Activated B cell treated with CpG ODN at 0.5 μM for 24 hours (primary cell): Measurements from ENCODE around the gene NLGN4X. TPM values are rescaled to one million over a fixed set of nuclear protein-coding genes. Genes with fewer than 3 reads are reported as not detected.

Experiments used
- ATAC-seq: fragments of 200-7000 bp; cut with Tn5 transposase; one replicate; pipeline ENCODE4 v1.10.0; 2021; ENCODE audit warnings: low read depth, mild to moderate bottlenecking, moderate library complexity
- CTCF ChIA-PET: fragments of 350-600 bp; sonication (Branson Sonifier 250); formaldehyde crosslinking; loops from one replicate; lab custom pipeline; 2021; ENCODE audit warnings: antibody characterized with exemption; lab: Charles Lee
- POLR2A ChIA-PET: fragments of 350-600 bp; sonication (Branson Sonifier 250); formaldehyde crosslinking; loops from one replicate; lab custom pipeline; 2021; ENCODE audit warnings: antibody characterized with exemption; lab: Charles Lee
- DNase-seq: peaks from one replicate; pipeline ENCODE4 v3.0.0; 2022
- H3K27ac Mint-ChIP-seq: one replicate; pipeline ENCODE4 v1.8.0; 2020; ENCODE audit warnings: mixed read lengths
- H3K27me3 Mint-ChIP-seq: one replicate; pipeline ENCODE4 v1.8.0; 2021; ENCODE audit warnings: mixed read lengths
- H3K36me3 Mint-ChIP-seq: one replicate; pipeline ENCODE4 v1.8.0; 2021; ENCODE audit warnings: low read depth, mixed read lengths
- H3K4me1 Mint-ChIP-seq: one replicate; pipeline ENCODE4 v1.8.0; 2021; ENCODE audit warnings: mixed read lengths
- H3K4me3 Mint-ChIP-seq: one replicate; pipeline ENCODE4 v1.8.0; 2020; ENCODE audit warnings: mild to moderate bottlenecking, mixed read lengths
- H3K9me3 Mint-ChIP-seq: one replicate; pipeline ENCODE4 v1.8.0; 2020; ENCODE audit warnings: mixed read lengths
- intact Hi-C: fragments of 100-400 bp; cut with micrococcal nuclease; formaldehyde crosslinking; loops from one replicate; pipeline ENCODE4 v1.15.1; 2024
- total RNA-seq: library from RNA; stranded (reverse); gene quantifications from 2 replicates; pipeline ENCODE4 v1.2.3, GENCODE V29; 2022
- TF ChIP-seq, protein P1 (sequence below): fragments of 200-600 bp; IDR thresholded peaks from one replicate; pipeline ENCODE4 v1.8.0; 2022; ENCODE audit warnings: antibody characterized with exemption, mild to moderate bottlenecking

Gene NLGN4X
- total RNA-seq, 1 donor from 2014 or later, result 0.35 TPM

DNA sequence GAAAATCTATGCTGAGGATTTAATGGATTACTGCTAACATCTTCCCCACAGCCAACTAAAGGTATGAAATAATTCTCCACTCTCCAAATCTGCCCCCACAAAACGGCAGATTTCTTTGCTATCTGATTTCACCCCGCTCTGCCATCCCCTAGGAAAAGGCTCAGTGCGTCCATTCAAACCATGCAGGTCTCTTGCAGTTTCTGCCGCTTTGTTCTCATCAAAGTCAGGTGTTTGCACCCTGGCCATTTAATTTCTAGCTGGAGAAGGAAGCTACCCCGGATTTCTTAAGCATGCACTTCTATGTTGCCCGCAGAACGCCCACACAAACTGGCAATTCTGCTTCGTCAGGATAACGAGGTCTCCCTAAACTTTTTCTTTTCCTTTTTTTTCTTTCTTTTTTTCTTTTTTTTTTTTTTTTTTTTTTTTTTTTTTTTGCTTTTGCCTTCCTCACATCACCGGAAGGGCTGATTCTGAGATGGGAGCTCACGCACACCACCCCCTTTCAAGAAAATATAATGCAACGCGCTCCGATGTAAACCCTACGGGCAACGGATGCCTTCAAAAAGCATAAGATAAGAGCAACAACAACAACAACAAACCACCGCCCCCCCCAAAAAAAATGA is 3.3 kb downstream of the NLGN4X start:
- H3K27ac Mint-ChIP-seq, result no peak overlapping the region
- intact Hi-C loops, result loop anchor here (10.0 kb wide), 2 partner anchors 201 to 859 kb away; no protein-coding TSS in a partner anchor
- H3K4me1 Mint-ChIP-seq, result peaks cover 7% of the 10 kb centered on the region
- no peak for ATAC-seq
- H3K27me3 Mint-ChIP-seq, result peaks cover 13% of the 10 kb centered on the region
- ChIA-PET POLR2A (no interaction called here), CTCF (no interaction called here)
- H3K4me3 Mint-ChIP-seq, result peak overlapping the region; percentile 41
- no peak for DNase-seq
- TF ChIP-seq, protein P1, sequence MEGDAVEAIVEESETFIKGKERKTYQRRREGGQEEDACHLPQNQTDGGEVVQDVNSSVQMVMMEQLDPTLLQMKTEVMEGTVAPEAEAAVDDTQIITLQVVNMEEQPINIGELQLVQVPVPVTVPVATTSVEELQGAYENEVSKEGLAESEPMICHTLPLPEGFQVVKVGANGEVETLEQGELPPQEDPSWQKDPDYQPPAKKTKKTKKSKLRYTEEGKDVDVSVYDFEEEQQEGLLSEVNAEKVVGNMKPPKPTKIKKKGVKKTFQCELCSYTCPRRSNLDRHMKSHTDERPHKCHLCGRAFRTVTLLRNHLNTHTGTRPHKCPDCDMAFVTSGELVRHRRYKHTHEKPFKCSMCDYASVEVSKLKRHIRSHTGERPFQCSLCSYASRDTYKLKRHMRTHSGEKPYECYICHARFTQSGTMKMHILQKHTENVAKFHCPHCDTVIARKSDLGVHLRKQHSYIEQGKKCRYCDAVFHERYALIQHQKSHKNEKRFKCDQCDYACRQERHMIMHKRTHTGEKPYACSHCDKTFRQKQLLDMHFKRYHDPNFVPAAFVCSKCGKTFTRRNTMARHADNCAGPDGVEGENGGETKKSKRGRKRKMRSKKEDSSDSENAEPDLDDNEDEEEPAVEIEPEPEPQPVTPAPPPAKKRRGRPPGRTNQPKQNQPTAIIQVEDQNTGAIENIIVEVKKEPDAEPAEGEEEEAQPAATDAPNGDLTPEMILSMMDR, result no peak
- no peaks in the 10 kb centered on the region for H3K9me3 Mint-ChIP-seq
- H3K36me3 Mint-ChIP-seq, result no peaks in the 10 kb centered on the region

DNA sequence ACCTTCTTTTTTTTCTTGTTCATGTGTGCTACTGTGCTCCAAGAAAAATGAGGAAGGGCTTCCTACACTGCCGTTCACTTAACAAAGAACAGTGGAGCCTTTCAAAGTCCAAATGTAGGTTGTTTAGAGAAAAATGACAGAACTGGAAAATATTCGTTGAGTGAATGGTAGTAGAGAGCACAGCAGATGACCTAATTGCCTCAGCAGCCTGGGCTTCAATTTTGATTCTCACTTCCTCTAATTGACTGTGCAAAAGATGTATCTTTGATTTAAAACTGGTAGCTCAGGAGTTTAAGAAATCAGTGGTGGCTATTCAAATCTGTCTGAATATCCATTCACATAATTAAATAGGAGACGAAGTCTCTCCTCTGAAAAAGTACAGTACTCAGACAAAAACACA is 5.2 kb downstream of the NLGN4X start:
- Mint-ChIP-seq H3K27ac (no peak overlapping the region), H3K27me3 (peaks cover 10% of the 10 kb centered on the region), H3K4me1 (peaks cover 6% of the 10 kb centered on the region), H3K36me3 (no peaks in the 10 kb centered on the region), H3K4me3 (no peak overlapping the region), H3K9me3 (no peaks in the 10 kb centered on the region)
- ATAC-seq, result no peak
- intact Hi-C loops, result loop anchor here (10.0 kb wide), 2 partner anchors 199 to 861 kb away; no protein-coding TSS in a partner anchor
- ChIA-PET CTCF (no interaction called here), POLR2A (no interaction called here)
- no peak for DNase-seq
- TF ChIP-seq, protein P1, result no peak

DNA sequence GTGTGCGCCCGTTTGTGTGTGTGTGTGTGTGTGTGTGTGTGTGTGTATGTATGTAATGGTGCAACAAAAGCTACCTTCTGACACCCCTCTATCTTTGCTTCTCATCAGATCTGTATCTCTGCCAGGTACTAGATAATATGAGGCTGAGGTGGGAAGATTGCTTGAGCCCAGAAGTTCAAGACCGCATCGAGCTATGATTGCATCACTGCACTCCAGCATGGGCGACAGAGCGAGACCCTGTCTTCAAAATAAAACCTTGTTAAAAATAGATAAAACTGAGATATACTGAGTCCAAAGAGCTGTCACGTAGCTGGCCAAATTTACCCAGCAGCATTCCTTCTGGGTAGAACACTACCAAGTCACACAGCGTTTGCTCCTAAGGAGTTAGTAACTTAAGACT is 18.4 kb downstream of the NLGN4X start:
- Mint-ChIP-seq H3K4me1 (no peaks in the 10 kb centered on the region), H3K36me3 (no peaks in the 10 kb centered on the region), H3K4me3 (no peak overlapping the region), H3K9me3 (no peaks in the 10 kb centered on the region), H3K27ac (no peak overlapping the region), H3K27me3 (no peaks in the 10 kb centered on the region)
- intact Hi-C loops, result no loop called here
- ChIA-PET POLR2A (no interaction called here), CTCF (no interaction called here)
- DNase-seq, result no peak
- TF ChIP-seq, protein P1, result no peak
- no peak for ATAC-seq

DNA sequence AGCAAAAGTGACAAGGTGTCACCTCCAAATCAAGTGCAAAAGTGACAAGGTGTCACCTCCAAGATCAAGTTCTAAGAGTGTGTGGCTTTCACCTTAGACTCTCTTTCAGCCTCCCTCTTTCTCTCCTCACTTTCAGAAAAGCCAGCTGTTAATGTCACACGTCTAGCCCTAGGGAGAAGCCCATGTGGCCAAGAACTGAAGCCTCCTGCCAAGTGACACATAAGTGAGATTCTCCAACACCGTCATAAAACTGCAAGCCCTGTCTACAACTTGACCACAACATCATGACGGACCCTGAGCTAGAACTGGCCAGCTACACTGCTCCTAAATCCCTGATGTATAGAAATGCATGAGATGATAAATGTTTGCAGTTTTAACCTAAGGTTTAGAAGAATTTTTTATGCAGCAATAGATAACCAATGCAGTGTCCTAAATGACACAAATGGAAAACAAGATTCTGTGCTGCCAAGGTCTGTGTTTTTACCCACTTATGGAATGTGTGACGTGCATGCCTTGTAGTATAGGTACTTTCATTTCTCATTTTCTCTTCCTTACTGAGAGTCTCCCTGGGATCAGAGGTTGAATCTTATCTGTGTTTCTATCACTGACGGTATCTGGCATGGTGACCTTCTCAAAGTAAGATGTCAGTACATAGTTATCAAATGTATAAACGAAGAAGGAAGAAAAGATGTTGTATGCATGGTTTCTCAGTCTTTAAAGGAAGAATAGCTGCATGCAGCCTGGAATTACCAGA is 25.0 kb downstream of the NLGN4X start:
- Mint-ChIP-seq H3K4me1 (no peaks in the 10 kb centered on the region), H3K36me3 (no peaks in the 10 kb centered on the region), H3K9me3 (no peaks in the 10 kb centered on the region), H3K4me3 (no peak overlapping the region), H3K27me3 (no peaks in the 10 kb centered on the region), H3K27ac (no peak overlapping the region)
- intact Hi-C loops, result no loop called here
- ChIA-PET POLR2A (no interaction called here), CTCF (no interaction called here)
- DNase-seq (no peak), ATAC-seq (no peak)
- TF ChIP-seq, protein P1, result no peak

DNA sequence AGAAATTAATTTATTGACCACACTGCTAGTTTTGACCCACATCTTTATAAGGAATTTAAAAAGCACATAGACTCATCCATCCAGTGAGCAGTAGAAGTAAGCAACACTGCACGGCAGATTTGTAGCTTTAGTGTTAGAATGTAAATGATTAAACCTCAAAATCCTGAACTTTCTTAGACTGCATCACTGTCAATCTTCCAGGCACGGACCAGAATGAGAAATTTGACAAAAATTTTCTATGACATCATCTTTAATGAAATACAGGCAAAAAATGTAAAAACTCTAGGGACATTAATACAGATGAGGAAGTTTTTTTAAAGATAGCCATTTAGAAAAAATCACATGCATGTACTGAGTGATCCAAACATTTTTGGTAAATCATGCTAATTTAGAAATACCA is 29.2 kb downstream of the NLGN4X start:
- ATAC-seq (no peak), DNase-seq (no peak)
- Mint-ChIP-seq H3K9me3 (no peaks in the 10 kb centered on the region), H3K36me3 (no peaks in the 10 kb centered on the region), H3K4me3 (no peak overlapping the region), H3K4me1 (no peaks in the 10 kb centered on the region), H3K27ac (no peak overlapping the region), H3K27me3 (no peaks in the 10 kb centered on the region)
- ChIA-PET POLR2A (no interaction called here), CTCF (no interaction called here)
- TF ChIP-seq, protein P1, result no peak
- intact Hi-C loops, result no loop called here
